LNCaP clone FGC (cell line): ENCODE results near the gene SFI1.

ENCODE experiments used
- DNase-seq: peaks from one replicate; pipeline ENCODE4 v3.0.0-alpha.2; 2011; ENCODE audit warnings: low read depth
- H3K4me3 ChIP-seq: 2 replicates; pipeline ENCODE4 v1.5.1; 2011; ENCODE audit warnings: mild to moderate bottlenecking, low read depth, low read length, control low read depth
- TF ChIP-seq, protein P1 (sequence below): IDR thresholded peaks from 2 replicates; pipeline ENCODE4 v1.5.1; 2012; ENCODE audit warnings: mild to moderate bottlenecking; ENCODE audit not compliant: control insufficient read depth, insufficient read depth; ENCODE audit errors: extremely low read depth

The SFI1 gene

DNA sequence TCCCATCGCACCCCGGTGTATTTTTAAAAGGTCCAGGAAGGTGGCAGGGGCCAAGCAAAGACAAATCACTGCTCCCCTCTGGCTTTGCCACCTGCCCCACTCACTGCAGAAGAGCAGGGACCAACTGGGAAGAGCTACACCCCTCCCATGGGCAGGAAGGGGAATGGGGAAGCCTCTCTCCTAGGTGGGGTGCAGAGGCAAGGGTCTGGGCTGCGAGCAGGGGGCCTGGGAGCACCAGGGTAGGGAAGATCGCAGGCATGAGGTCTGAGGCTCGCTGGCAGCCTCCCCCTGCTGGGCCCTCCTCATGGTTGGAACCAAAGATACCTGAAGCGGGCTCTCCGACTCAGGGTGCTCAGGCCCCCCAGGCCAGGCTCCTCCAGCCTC, 128.9 kb downstream of the SFI1 start:
- H3K4me3 ChIP-seq: no peak overlapping the region
- no peak for DNase-seq
- TF ChIP-seq, protein P1, sequence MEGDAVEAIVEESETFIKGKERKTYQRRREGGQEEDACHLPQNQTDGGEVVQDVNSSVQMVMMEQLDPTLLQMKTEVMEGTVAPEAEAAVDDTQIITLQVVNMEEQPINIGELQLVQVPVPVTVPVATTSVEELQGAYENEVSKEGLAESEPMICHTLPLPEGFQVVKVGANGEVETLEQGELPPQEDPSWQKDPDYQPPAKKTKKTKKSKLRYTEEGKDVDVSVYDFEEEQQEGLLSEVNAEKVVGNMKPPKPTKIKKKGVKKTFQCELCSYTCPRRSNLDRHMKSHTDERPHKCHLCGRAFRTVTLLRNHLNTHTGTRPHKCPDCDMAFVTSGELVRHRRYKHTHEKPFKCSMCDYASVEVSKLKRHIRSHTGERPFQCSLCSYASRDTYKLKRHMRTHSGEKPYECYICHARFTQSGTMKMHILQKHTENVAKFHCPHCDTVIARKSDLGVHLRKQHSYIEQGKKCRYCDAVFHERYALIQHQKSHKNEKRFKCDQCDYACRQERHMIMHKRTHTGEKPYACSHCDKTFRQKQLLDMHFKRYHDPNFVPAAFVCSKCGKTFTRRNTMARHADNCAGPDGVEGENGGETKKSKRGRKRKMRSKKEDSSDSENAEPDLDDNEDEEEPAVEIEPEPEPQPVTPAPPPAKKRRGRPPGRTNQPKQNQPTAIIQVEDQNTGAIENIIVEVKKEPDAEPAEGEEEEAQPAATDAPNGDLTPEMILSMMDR: no peak

DNA sequence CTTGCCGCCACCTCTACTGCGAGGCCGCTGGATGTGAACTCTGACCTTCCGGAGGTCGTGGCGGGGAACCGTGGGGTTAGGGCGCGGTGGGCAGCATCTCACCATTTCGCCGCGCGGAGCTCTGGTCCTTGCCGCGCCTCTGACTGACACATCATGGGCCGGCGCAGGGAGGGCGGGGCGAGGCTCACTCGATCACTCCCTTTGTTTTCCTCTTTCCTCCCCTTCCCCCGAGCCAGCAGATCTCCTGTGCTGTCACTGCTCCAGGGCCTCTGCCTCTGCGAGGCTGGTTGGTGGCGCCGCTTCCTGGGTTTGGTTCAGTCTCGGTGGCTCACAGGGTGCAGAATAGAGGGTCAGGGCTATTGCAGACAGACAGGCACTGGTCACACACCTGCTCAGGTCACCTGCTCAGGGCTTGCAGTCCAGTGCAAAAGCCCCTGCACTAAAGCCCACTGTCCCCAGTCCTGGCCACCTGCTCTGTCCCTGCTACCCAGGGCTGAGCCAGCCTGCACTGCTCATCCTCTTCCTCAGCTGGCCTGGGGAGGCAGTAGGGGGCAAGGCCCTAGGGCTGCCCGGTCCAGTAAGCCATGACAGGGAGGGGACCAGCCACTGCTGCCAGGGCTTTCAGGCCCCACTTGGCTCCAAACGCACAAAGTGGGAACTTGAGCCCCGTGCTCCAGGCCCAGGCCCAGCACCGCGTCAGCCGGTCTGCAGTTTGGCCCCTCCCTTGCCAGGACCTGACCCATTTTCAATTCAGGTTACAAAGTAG, 129.5 kb downstream of the SFI1 start:
- no peak for DNase-seq
- H3K4me3 ChIP-seq: no peak overlapping the region
- TF ChIP-seq, protein P1: no peak

DNA sequence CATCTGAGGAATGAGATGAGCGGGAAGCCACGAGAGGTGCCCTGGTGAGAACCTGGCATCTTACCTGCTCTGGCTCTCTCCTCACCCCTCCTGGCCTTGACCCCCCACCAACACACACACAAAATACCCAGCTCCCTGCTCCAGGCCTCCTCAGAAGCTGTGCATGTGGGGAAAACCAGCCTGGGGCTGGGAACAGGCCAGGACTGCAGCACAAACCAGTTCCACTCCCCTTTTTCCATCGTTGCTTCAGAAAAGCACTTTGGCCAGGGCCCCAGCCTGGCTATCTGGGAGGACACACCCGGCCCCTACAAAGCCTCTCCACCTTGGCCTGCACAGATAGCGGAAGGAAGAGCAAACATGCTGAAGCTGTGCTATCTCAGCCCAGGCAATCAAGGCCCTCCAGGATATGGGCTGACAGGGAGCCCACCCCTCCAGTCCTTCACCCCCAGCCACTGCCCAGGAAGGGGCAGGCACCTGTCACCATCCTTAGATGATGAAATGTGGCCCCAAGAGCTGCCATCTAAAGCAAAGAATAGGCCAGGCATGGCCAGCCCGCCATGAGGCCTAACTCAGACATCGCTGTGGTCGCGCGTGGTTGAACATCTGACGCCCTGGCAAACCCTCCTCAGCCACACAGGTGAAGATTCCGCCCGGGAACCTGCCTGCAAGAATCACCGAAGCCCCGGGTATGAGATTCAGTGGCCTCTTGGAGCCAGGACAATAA, 130.3 kb downstream of the SFI1 start:
- DNase-seq: no peak
- no peak overlapping the region for H3K4me3 ChIP-seq
- TF ChIP-seq, protein P1: no peak

DNA sequence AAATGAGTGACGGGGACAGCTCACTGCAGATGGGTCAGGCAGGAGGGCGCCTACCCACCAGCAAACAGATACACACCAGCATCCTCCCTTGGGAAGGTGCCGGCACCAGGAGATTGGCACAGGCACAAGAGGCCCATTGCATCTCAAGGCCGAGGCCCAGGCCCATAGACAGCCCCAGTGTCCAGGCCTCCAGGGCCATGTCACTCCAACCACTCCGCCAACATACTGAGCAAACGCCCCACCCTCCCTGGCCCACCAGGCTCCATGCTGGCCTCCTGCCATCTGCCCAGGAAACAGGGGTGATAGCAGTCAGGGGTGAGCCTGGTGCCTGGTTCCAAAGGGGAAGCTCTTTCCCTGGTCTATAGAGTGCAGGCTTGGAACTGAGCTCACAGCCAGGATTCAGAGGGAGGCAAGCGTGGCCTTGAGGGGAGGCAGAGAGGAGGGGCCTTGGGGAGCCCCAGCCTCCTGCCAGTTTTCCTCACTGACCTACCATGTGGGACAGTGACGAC, 130.9 kb downstream of the SFI1 start:
- no peak overlapping the region for H3K4me3 ChIP-seq
- TF ChIP-seq, protein P1: no peak
- no peak for DNase-seq

DNA sequence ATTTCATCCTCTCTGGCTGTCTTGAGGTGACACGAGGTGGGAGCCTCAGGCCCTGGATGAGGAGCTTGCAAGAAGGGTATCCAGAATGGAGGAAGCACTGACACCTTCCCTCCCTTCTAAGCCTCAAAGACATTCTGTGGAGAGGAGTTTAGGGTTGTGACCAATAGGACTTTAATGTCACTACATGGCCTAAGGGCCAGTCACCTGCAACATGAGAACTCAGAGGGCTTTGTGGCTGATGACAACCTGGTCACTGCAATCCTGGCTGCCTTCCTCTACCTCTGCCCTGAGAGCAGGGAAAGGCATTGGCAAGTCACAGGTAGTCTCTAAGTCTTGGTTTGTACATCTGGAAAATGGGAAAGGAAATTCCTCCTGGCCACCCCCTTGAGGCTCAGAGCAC, 132.0 kb downstream of the SFI1 start:
- TF ChIP-seq, protein P1: no peak
- H3K4me3 ChIP-seq: no peak overlapping the region
- DNase-seq: no peak

DNA sequence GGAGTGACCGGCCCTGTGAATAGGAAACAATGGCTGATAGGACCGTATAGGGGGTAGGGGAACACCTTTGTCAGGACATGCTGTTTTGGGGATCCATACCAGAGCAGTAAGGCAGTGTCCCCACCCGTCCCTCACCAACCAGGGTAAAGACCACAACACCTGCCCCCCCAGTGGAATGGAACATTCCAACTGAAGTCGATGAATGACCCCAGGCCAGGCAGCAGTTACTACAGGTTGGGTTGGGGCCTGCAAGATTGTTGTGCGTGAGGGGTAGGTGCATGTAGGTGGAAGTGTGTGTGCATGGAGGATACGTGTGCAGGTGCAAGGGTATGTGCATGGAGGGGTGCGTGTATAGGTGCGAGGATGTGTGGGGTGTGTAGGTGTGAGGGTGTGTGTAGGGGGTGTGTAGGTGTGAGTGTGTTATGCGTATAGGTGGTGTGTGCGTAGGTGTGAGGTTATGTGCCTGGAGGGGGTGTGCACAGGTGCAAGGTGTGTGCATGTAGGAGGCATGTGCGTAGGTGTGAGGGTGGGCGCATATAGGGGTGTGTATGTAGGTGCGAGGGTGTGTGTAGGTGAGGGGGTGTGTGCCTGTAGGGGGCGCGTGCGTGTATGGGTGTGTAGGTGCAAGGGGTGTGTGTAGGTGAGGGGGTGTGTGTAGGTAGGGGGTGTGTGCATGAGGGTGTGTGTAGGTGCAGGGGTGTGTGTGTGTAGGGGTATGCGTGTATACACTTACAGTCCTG, 132.8 kb downstream of the SFI1 start:
- H3K4me3 ChIP-seq: no peak overlapping the region; the same call in 1 of the 2 replicates
- DNase-seq: no peak
- TF ChIP-seq, protein P1: no peak
